PC-9 (cell line): ENCODE data around the gene TMEM139.

Experiments
- CTCF ChIP-seq: fragments of 200-600 bp; sonication (generic); conservative IDR thresholded peaks from 2 replicates; pipeline ENCODE4 v1.6.1; 2017; ENCODE audit warnings: mixed run types, antibody characterized with exemption, mild to moderate bottlenecking, moderate library complexity
- EZH2 ChIP-seq: fragments of 200-600 bp; sonication (generic); IDR thresholded peaks from 2 replicates; pipeline ENCODE4 v1.8.0; 2017; ENCODE audit warnings: antibody characterized with exemption, low read depth

GRCh38 chr7:143289421-143289820 is 4.7 kb downstream of the TMEM139 start:
- TF ChIP-seq CTCF (no peak), EZH2 (no peak)
